ENCODE measurements around the gene RTEL1. TPM values are rescaled to one million over a fixed set of nuclear protein-coding genes. Genes with fewer than 3 reads are reported as not detected.

Gene RTEL1
- total RNA-seq, 2 donors from 2014 or later = 25.7 to 34.9 TPM

DNA sequence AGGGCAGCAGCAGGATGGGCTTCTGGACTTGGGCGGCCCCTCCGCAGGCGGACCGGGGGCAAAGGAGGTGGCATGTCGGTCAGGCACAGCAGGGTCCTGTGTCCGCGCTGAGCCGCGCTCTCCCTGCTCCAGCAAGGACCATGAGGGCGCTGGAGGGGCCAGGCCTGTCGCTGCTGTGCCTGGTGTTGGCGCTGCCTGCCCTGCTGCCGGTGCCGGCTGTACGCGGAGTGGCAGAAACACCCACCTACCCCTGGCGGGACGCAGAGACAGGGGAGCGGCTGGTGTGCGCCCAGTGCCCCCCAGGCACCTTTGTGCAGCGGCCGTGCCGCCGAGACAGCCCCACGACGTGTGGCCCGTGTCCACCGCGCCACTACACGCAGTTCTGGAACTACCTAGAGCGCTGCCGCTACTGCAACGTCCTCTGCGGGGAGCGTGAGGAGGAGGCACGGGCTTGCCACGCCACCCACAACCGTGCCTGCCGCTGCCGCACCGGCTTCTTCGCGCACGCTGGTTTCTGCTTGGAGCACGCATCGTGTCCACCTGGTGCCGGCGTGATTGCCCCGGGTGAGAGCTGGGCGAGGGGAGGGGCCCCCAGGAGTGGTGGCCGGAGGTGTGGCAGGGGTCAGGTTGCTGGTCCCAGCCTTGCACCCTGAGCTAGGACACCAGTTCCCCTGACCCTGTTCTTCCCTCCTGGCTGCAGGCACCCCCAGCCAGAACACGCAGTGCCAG is 38.7 kb downstream of the RTEL1 start, which contains the start of gene TNFRSF6B:
Gene TNFRSF6B, plus strand, starts transcription at position 25 of the 729 bp plus-strand sequence. Its CDS starts 116 bp downstream, at position 141.
- Histone ChIP-seq H3K27ac (peak within 1 kb of the TSS; percentile 60), H3K4me1 (peaks cover 32% of the 10 kb centered on the region), H3K9me3 (no peaks in the 10 kb centered on the region), H3K9ac (ENCODE audit: low read depth in 2 of 2, low read length in 2 of 2) (peak within 1 kb of the TSS; percentile 33 to 34), H3K4me3 (peak within 1 kb of the TSS; percentile 42), H3K27me3 (no peaks in the 10 kb centered on the region), H3K36me3 (no peaks in the 10 kb centered on the region)
- no peak for DNase-seq
- TF ChIP-seq, protein P1, sequence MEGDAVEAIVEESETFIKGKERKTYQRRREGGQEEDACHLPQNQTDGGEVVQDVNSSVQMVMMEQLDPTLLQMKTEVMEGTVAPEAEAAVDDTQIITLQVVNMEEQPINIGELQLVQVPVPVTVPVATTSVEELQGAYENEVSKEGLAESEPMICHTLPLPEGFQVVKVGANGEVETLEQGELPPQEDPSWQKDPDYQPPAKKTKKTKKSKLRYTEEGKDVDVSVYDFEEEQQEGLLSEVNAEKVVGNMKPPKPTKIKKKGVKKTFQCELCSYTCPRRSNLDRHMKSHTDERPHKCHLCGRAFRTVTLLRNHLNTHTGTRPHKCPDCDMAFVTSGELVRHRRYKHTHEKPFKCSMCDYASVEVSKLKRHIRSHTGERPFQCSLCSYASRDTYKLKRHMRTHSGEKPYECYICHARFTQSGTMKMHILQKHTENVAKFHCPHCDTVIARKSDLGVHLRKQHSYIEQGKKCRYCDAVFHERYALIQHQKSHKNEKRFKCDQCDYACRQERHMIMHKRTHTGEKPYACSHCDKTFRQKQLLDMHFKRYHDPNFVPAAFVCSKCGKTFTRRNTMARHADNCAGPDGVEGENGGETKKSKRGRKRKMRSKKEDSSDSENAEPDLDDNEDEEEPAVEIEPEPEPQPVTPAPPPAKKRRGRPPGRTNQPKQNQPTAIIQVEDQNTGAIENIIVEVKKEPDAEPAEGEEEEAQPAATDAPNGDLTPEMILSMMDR (IDR thresholded peaks at IDR 0.05) = no peak
- intact Hi-C loops (cut with DNase I) = no loop called here

DNA sequence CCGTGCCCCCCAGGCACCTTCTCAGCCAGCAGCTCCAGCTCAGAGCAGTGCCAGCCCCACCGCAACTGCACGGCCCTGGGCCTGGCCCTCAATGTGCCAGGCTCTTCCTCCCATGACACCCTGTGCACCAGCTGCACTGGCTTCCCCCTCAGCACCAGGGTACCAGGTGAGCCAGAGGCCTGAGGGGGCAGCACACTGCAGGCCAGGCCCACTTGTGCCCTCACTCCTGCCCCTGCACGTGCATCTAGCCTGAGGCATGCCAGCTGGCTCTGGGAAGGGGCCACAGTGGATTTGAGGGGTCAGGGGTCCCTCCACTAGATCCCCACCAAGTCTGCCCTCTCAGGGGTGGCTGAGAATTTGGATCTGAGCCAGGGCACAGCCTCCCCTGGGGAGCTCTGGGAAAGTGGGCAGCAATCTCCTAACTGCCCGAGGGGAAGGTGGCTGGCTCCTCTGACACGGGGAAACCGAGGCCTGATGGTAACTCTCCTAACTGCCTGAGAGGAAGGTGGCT is 39.3 kb downstream of the RTEL1 start:
- intact Hi-C loops (cut with DNase I) = no loop called here
- Histone ChIP-seq H3K27me3 (no peaks in the 10 kb centered on the region), H3K36me3 (no peaks in the 10 kb centered on the region), H3K4me3 (peak overlapping the region; percentile 42), H3K27ac (peak overlapping the region; percentile 60), H3K9ac (ENCODE audit: low read depth in 2 of 2, low read length in 2 of 2) (peak overlapping the region; percentile 33 to 34), H3K9me3 (no peaks in the 10 kb centered on the region), H3K4me1 (peaks cover 27% of the 10 kb centered on the region)
- TF ChIP-seq, protein P1 (IDR thresholded peaks at IDR 0.05) = no peak
- no peak for DNase-seq

DNA sequence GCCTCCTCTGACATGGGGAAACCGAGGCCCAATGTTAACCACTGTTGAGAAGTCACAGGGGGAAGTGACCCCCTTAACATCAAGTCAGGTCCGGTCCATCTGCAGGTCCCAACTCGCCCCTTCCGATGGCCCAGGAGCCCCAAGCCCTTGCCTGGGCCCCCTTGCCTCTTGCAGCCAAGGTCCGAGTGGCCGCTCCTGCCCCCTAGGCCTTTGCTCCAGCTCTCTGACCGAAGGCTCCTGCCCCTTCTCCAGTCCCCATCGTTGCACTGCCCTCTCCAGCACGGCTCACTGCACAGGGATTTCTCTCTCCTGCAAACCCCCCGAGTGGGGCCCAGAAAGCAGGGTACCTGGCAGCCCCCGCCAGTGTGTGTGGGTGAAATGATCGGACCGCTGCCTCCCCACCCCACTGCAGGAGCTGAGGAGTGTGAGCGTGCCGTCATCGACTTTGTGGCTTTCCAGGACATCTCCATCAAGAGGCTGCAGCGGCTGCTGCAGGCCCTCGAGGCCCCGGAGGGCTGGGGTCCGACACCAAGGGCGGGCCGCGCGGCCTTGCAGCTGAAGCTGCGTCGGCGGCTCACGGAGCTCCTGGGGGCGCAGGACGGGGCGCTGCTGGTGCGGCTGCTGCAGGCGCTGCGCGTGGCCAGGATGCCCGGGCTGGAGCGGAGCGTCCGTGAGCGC is 39.9 kb downstream of the RTEL1 start:
- no peak overlapping the region for H3K9ac ChIP-seq (ENCODE audit: low read depth in 2 of 2, low read length in 2 of 2)
- H3K27ac ChIP-seq = peak overlapping the region; percentile 60
- peaks cover 27% of the 10 kb centered on the region for H3K4me1 ChIP-seq
- DNase-seq = no peak
- H3K27me3 ChIP-seq = no peaks in the 10 kb centered on the region
- intact Hi-C loops (cut with DNase I) = no loop called here
- H3K4me3 ChIP-seq = peak overlapping the region; percentile 42
- TF ChIP-seq, protein P1 (IDR thresholded peaks at IDR 0.05) = no peak
- H3K9me3 ChIP-seq = no peaks in the 10 kb centered on the region
- no peaks in the 10 kb centered on the region for H3K36me3 ChIP-seq

DNA sequence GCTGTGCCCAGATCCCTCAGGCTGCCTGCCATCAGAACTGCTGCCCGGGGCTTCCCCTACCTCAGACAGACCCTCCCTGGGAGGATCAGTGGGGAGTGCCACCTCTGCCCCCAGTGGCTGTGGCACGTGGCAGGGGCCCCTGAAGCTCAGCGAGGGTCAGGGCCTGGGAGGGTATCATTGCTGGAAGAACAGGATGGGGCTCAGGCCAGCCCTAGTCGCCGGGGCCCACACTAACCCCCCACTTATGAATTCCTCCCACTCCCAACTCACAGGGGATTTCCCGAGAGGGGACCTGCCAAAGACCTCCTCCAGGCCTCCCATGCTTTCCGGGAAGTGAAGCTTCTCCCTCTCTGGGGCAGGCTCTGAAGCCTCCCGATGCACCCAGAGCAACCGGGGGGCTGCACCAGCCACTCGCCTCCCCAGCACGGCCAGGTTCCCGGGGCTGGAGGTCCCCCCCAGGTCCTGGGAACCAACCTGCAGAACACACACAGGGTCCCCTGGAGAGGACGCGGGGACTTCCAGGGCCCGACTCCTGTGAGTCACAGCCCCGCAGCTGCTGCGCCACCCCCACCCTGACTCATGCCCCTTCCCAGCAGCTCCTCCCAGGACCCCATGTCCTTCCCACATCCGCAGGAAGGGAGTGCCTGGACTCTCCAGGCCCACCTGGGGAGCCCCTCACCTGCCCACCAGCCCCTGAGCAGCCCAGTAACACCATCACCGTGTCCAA is 40.8 kb downstream of the RTEL1 start:
- no peaks in the 10 kb centered on the region for H3K36me3 ChIP-seq
- H3K9ac ChIP-seq (ENCODE audit: low read depth in 2 of 2, low read length in 2 of 2) = no peak overlapping the region
- TF ChIP-seq, protein P1 (IDR thresholded peaks at IDR 0.05) = no peak
- no peaks in the 10 kb centered on the region for H3K9me3 ChIP-seq
- intact Hi-C loops (cut with DNase I) = no loop called here
- H3K27ac ChIP-seq = peak overlapping the region; percentile 60
- no peak for DNase-seq
- no peaks in the 10 kb centered on the region for H3K27me3 ChIP-seq
- H3K4me1 ChIP-seq = peaks cover 27% of the 10 kb centered on the region
- peak overlapping the region; percentile 5 for H3K4me3 ChIP-seq

Data from colonic mucosa (tissue), 4 donors.